CD4-positive, alpha-beta T cell treated with Interleukin-6 at 100 ng/mL for 8 hours (primary cell): ENCODE data around the gene C1QTNF12.

Experiments used
- DNase-seq: peaks from one replicate; pipeline ENCODE4 v3.0.0-alpha.2; 2020; ENCODE audit warnings: mixed read lengths, low spot score

Gene C1QTNF12

DNA sequence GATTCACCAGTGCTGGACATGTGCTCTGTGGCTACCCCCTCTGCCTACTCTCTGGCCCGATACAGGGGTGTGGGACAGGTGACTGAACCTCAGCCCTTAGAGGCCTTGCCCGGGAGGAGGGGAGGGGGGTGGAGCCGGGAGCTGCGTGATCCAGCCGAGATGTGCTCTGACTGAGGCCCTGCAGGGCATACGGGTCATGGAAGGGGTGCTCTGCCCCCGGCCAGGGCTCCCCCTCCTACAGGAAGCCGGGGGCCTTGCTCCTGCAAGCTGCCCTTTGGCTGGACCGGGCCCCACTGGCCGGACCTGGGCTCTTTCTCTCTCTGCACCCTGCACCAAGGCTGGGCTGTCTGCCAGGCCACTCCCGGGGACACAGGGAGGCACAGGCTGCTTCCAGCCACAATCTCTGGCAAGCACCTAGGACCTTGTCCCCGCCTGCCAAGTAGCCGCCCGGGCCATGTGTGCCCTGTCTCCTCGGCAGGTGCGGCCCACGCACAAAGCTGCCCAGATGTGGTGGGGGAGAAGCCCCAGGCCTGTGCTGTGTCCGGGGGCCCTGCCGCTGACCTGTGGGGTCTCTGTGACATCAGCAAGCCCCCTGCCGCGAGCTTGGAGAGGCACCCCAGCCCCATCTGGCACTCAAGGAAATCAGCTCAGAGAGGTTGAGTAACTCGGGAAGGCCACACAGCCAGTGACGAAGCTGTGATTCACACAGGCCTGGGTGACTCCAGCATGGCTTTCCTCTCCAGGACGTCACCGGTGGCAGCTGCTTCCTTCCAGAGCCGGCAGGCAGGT, 35.2 kb upstream of the C1QTNF12 start:
- no peak for DNase-seq

DNA sequence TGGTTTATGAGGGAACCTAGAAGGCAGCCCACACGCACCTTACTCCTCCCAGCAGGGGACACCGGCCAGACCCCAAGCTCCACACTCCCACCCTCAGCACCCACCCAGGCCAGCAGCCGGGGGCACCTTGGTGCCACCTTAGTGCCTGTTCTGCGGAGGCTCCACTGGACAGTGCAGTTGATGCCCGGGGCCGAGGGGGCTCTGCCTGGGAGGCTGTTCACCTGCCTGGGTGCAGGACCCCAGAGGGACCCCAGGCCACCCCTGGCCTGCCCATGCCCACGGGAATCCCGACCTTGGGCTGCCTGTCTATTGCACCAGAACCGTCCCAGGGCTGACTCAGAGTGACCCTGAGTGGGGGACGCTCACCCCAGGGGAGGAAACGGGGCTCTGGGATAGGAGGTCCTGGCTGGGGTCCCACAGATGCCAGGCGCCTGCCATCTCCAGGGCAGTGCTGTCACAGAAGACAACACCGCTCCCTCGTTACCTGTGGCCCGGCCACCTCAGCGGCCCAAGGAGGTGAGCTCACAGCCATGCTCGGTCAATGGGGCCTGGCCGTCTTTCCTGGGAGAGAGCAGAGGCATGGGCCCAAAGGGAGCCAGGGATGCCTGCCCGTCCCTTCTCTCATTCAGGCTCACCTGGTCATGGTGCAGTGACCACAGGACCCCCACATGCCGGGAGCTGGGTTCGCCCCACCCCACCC, 34.4 kb upstream of the C1QTNF12 start:
- no peak for DNase-seq

DNA sequence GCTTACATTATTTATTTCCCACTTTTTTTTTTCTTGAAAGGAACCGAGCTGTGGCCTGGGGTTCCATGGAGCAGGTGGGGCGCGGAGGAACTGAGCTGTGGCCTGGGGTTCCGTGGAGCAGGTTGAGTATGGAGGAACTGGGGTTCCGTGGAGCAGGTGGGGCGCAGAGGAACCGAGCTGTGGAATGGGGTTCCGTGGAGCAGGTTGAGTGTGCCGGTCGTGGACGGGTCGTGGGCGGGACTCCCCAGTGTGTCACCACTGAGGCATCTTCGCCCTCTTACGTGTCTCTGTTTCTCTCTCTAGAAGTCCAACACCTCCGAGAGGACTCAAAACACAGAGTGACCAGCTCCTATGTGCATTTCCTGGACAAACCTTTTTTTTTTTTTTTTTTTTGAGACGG, 32.5 kb upstream of the C1QTNF12 start:
- DNase-seq, result no peak

DNA sequence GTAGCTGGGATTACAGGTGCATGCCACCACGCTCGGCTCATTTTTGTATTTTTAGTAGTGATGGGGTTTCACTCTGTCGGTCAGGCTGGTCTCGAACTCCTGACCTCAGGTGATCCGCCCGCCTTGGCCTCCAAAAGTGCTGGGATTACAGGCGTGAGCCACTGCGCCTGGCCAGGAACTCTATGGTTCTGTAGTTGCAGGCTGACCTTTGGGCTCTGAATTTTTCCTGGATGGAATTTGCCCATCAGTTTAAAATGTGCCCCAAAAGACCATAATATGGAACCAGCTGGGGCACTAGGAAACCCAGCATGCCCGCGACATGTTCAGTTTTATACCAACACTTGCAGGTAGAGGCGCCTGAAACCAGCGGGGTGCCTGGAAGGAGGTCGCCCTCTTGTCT, 32.1 kb upstream of the C1QTNF12 start:
- no peak for DNase-seq

DNA sequence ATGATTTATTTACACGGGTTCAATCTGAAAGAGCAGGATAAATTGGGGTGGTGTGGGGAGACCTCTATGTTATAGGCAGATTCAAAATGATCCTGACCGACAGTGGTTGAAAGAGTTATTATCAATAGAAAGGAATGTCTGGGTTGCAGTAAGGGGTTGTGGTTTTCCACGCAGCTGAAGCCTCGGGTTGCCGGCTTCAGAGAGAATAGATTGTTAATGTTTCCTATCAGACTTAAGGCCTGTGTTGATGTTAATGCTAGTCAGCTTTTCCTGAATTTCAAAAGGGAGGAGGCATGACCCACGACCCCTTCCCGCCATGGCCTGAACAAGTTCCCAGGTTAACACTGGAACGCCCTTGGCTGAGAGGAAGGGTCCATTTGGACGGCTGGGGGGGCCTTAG, 29.3 kb upstream of the C1QTNF12 start:
- DNase-seq, result no peak

DNA sequence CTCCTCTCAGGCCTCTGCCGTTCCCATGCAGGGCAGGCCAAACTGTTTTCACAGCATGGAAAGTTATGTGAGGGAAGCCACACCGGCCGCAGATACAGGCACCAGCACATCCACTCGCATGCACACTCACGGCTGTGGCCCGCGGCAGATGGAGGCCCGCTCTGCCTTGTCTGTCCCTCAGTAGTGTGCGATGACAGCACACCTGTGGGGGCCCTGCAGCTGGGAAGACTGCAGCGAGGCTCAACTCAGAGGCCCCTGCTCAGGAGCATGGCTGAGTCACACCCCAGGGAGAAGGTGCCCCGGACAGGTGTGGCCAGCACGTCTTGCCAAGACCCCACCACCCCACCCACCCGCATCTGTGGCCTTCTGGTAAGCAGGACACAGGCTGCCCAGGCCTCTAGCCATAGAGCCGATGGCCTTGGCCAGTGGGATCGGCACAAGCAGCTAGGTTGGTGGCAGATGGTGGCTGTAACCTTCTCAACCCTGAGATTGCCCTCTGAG, 28.5 kb upstream of the C1QTNF12 start:
- DNase-seq, result no peak

DNA sequence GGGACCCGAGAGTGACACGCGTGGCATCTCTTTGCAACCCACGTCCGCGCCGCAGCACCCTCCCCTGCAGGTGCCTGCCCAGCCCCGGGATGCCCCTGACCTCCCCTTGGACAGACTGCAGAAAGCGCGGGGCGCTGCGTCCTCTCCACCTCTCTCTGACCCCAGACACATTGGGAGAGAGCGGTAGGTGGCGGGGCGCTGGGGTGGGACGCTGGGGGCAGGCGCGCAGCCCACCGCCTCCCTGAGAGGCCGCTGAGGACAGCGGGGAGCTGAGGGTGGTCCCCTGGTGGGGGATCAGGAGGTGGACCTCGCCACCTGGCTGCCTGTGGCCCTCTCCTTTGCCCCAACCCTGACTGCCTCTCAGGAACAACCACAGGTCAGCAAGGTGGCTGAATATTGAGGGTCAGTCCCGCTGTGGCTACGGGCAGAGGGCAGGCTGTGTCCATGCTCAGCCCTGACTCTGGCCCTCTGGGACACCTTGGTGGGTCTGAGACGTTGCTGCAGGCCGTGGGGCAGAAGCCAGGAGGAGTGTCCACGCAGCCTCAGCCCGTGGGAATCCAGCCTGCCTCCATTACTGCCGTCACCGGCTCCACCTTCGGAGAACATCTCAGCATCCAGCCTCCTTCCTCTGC, 27.9 kb upstream of the C1QTNF12 start:
- DNase-seq, result no peak

DNA sequence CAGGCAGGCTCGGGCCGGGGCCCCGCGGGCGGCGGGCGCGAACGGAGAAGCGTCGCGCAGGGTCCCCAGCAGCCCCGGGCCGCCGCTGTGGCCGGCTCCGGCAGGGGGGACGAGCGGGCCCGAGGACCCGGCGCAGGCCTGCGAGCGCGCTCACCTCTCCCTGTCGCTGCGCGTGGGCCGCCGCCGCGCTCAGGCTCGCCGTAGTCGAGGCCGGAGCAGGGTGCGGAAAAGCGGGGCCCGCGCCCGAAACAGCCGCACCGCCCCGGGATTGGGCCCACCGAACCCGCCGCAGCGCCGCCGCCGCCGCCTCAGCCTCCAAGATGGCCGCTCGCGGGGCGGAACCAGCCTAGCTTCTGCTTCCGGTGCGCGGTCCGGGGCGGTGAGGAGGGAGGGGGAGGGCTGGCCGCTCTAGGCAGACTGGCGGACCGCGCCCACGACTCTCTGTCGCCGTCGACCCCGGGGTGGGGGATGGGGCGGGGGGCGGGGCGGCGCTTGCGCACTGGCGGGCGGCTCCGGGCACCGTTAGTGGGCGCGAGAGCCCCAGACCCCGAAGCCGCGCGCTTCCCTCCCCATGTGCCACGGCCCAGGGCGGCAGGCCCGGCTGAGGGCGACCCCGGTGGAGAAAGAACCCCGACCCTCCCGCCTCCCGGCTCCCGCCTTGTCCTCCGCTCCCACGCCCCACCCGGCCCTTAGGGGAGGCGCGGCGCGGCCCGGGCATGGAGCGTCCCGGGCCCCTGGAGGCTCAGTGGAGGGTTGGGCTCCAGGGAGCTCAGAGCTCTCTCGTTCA, 27.2 kb upstream of the C1QTNF12 start, which contains the start of gene UBE2J2:
Gene UBE2J2, minus strand, starts transcription at position 343 of the 787 bp plus-strand sequence. CDS start 5,862 bp downstream, outside the sequence.
- peak; percentile 93 for DNase-seq

DNA sequence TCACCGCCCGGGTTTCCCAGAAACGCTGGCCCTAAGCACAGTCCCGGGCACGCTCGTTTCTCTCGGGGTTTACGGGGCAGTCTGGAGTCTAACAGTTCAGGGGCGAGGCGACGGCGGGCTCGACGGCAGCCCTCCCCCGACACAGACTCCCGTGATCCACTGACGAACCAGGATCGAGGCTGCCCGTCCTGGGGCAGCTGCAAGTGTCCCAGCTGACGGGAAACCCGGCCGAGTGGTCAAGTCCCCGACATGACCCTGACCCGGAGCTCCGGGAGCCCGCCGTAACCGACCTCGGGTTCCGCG, 26.6 kb upstream of the C1QTNF12 start:
- no peak for DNase-seq

DNA sequence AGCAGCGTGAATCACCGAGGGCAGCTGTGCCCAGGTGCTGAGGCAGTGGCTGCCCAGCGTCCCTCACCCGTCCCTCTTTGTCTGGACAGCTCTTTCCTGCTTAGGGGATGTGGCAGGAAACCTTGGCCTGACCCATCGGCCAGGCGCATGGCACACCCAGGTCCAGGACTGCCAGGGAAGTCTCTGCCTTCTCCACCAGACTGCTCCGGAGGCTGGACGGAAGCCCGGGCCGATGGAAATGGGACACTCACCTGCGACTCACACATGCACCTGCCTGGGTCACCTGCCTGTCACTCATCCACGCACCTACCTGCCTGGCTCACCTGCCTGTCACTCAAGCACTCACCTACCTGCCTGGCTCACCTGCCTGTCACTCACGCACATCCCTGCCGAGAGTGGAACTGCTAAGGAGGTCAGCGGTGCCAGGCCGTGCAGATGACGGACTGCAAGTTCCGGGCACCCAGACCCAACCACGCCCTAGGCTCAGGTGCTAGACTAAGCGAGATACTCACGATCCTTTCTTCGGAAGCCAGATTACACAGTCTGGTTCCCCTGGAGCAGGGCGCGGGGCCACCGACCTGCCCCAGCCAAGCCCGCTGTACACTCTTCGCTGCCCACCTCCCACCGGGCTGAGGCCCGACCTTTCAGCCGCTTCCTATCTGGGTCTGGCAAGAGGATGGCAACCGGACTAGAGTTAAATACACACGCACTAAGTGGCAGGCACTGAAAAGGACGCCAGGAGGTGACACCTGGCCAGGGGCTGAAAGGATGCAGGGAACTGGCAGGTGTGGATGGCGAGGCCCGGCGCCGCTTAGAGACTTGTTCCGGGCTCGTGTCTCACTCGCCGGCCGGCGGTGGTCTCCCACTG, 26.1 kb upstream of the C1QTNF12 start:
- no peak for DNase-seq

DNA sequence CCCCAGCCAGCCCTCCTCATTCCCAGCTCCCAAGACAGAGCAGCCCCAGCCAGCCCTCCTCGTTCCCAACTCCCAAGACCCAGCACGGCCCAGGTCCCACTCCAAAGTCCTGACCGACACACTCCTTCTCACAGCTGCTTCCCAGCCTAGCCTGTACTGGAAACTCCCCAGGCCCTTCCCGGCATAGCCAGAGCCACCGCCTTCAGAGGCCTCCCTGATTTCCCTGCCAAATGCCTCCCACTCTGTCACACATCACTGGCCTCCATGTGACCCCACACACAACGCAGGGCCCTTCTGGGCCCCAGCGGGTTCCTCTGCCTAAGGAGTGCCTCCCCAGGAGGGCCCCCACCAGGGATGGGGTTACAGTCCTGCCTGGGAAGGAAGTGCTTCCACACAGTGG, 24.3 kb upstream of the C1QTNF12 start:
- no peak for DNase-seq

DNA sequence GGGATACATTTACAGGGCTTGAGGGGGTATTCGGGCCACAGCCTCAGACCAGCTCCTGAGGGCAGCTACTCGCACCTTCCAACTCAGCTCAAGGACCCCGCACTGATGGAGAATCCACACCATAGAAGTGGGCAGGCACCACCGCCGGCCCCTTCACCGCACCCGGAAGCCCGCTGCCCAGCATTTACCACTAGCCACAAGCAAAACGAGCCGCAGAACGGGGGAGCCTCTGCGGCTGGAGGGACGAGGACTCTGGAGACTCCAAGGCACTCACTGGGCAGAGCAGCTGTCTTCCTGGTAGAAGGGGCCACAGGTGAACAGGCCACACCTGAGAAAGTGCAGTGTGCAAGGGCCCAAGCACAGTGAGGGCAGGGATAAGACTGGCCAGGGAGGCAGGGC, 21.8 kb upstream of the C1QTNF12 start:
- DNase-seq, result no peak

DNA sequence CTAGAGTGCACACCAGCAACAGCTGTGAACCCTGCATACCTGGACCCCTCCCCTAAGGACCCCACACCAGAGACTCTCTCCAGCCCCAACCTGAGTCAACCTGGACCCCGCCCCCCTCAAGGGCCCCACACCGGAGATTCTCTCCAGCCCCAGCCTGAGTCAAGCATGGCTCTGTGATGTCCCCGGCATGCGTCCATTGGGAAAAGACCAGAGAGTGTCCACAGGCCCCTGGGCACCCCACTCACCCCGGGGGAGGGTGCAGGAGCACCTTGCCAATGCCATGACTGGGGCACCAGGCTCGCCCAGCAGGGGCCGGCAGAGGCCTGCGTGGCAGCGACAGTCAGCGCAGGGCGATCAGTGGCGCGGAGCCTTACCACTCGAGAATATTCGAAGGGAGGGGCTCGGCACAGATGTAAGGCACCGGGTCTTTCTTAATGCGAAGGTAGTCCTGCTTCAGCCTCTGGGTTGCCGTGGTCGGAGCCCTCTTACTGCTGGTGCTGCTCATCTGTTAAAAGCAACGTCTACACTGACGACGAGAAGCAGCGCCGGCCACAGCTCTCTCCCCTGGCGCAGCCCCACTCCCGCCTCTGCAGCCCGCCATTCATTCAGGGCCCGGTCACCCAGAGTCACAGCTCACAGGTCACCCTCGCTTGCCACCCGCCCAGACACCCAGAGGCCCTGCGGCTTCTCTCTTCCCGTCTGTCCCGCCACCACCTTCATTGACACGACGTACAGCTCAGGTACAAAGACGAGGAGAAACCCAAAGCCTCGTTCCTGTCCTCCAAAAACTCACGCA, 21.2 kb upstream of the C1QTNF12 start:
- DNase-seq, result no peak

DNA sequence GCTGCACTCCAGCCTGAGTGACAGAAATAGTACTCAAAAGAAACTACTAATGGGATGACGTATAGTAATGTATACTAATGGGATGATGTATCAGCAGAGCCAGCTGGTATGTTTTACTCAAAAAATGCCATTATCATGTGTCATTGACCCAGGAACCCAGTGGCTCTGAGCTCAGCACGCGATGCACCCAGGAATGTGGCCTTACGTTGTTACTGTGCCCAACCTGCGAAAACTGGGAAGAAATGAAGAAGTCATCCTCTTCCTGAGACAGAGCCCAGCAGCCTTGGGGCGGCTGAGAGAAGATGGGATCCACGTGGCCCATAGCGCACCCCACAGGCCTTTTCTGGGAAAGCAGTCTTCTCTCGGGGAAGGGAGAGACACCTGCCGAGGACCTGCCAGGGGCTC, 18.3 kb upstream of the C1QTNF12 start:
- no peak for DNase-seq

DNA sequence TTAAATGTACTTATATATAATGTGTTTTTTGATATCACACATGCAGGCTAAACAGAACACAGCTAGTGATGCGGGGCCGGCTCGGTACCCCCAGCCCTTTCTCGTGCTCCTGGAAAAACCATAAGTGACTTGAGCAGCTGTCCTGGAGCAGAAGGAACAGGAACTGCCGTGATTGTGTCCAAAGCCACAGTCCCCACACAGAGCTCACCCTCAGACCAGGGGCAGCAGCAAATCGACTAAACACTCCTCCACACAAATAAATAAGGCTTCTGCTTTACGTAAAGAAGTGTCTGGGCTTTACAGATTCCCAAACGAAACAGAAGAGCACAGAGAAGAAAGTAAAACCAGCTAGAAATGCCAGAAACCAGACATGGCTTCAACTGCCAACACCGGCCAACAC, 17.5 kb upstream of the C1QTNF12 start:
- no peak for DNase-seq

DNA sequence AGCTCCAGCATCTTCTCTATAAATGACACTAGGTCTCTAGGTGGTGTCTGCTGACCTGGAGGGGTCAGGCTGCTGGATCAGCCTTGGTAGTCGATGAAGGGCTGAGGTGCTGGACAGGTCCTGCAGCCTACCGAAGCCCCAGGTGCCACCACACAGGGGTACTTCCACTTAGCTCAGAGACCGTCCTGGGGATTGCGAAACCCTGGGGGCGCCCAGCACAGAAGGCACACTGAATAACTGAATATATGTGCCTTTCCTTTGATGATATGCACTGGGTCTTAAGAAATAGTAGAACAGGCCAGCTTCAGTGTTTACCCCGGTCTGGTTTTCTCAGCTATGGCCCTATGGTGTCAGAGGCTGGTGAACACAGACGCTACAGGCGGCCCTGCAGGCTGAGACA, 16.2 kb upstream of the C1QTNF12 start:
- no peak for DNase-seq

DNA sequence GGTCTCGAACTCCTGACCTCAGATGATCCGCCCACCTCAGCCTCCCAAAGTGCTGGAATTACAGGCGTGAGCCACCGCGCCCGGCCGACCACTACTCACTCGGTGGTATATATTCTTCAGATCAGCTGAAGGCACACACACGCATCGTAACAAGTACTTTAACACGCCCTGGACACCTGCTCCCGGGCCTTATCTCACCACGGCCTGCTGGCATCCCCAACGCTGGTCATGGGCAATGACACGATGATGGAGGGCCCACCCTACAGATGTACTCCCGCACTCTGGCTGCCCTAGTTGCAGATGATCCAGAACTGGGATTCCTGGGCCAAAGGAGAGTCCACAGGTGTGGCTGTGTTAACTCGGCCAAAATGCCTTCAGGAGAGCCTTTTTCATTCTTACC, 15.5 kb upstream of the C1QTNF12 start:
- DNase-seq, result no peak

DNA sequence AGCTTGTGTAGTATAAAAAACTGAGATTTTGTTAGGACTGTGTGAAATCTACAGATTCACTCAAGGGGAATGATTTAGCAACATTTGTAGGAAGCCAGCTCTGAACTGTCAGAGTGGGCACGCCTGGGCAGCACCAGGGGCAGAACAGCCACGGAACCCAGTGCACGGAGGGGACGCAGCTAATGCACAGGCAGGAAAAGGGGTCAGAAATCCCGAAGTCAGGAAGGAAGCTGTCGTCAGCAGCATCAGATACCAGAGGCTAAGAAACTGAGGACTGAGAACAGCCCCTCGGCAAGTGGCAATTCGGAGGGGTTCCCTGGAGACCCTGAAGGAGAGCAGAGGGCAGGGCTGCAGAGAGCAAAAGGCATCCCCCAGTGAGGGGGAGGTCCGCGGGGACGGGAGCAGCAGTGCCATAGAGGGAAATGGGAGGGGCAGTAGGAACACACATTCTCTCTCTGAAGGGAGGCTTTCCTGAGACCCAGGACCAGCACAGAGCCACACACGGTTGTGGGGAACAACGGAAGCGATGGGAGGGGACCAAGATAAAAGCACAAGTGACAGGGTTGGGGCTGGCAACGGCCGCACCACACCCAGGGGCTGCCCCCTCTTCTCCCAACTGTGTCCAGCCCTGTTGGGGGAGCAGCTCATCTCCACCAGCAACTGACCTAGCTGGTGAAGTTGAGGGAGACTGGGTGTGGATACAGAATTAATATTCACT, 14.5 kb upstream of the C1QTNF12 start:
- DNase-seq, result no peak

DNA sequence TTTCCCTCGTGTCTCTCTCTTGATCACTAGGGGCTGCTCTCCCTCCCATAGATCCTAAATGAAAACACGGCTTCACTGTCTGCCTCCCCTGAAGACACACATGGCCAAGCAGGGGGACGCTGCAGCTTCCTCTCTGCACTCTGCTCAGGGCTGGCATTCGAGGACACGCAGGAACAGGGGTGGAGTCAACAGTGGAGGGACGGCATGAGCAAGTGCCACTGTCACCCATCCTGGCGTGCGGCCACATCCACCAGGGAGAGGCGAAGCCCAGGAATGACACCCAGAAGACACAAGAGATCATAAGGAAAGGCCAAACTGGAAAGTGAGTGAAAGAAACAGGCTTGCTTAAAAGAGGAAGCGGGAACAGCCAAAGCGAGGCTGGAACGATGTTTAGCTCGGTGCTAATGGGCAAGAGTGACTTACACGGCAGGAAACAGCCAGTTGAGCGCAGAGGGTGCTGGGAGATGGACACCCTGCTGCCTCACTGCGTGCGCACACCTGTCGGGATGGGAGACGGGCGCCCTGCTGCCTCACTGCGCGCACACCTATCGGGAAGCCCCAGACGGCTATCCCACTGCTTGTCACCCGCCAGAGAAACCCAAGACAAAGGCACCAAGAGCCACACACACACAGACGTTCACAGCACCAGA, 13.6 kb upstream of the C1QTNF12 start:
- DNase-seq, result no peak
